HepG2 (cell line): ENCODE results near the gene TBL2. TPM values are rescaled to one million over a fixed set of nuclear protein-coding genes. Genes with fewer than 3 reads are reported as not detected.

Experiments used
- CAMTA2 ChIP-seq: sonication (generic); formaldehyde crosslinking; IDR thresholded peaks from 2 replicates; pipeline ENCODE4 v1.4.0; 2020; ENCODE audit warnings: mild to moderate bottlenecking, missing genetic modification reagents, borderline replicate concordance
- CHCHD3 ChIP-seq: sonication (generic); formaldehyde crosslinking; IDR thresholded peaks from 2 replicates; pipeline ENCODE4 v1.8.0; 2022; ENCODE audit warnings: mild to moderate bottlenecking, missing genetic modification reagents, moderate library complexity
- ELF1 ChIP-seq: sonication (generic); formaldehyde crosslinking; IDR thresholded peaks from 2 replicates; pipeline ENCODE4 v1.4.0; 2020; ENCODE audit warnings: missing genetic modification reagents
- FOXP4 ChIP-seq: sonication (generic); formaldehyde crosslinking; IDR thresholded peaks from 2 replicates; pipeline ENCODE4 v1.4.0; 2020; ENCODE audit warnings: missing genetic modification reagents
- MAF1 ChIP-seq: sonication (generic); formaldehyde crosslinking; IDR thresholded peaks from 2 replicates; pipeline ENCODE4 v1.5.0; 2020; ENCODE audit warnings: missing genetic modification reagents, borderline replicate concordance
- NPAS2 ChIP-seq: sonication (generic); formaldehyde crosslinking; IDR thresholded peaks from 2 replicates; pipeline ENCODE4 v1.8.0; 2022; ENCODE audit warnings: mild to moderate bottlenecking, missing genetic modification reagents, borderline replicate concordance
- PRDM10 ChIP-seq: sonication (generic); formaldehyde crosslinking; IDR thresholded peaks from 2 replicates; pipeline ENCODE4 v1.4.0; 2020; ENCODE audit warnings: low read depth, missing genetic modification reagents
- PRPF4 ChIP-seq: fragments of 200-400 bp; formaldehyde crosslinking; IDR thresholded peaks from 2 replicates; pipeline ENCODE4 v1.6.1; 2016; ENCODE audit warnings: low read length, low read depth; ENCODE audit not compliant: poor library complexity, severe bottlenecking
- RXRB ChIP-seq: IDR thresholded peaks from 2 replicates; pipeline ENCODE4 v1.6.1; 2016; ENCODE audit warnings: borderline replicate concordance, missing genetic modification reagents, missing compliant biosample characterization
- ZC3H13 ChIP-seq: sonication (generic); formaldehyde crosslinking; IDR thresholded peaks from 2 replicates; pipeline ENCODE4 v1.8.1; 2023; ENCODE audit warnings: mild to moderate bottlenecking, missing genetic modification reagents, moderate library complexity
- ZFYVE20 ChIP-seq: sonication (generic); formaldehyde crosslinking; IDR thresholded peaks from 2 replicates; pipeline ENCODE4 v1.8.0; 2023; ENCODE audit warnings: low read depth, mild to moderate bottlenecking, moderate library complexity, missing genetic modification reagents, borderline replicate concordance
- ZKSCAN5 ChIP-seq: sonication (generic); formaldehyde crosslinking; IDR thresholded peaks from 2 replicates; pipeline ENCODE4 v1.5.1; 2020; ENCODE audit warnings: mild to moderate bottlenecking, missing genetic modification reagents
- ZNF136 ChIP-seq: sonication (generic); formaldehyde crosslinking; IDR thresholded peaks from 2 replicates; pipeline ENCODE4 v1.8.1; 2022; ENCODE audit warnings: low read depth, mild to moderate bottlenecking, moderate library complexity, missing genetic modification reagents
- ZNF138 ChIP-seq: sonication (generic); formaldehyde crosslinking; IDR thresholded peaks from 2 replicates; pipeline ENCODE4 v1.5.0; 2020; ENCODE audit warnings: mild to moderate bottlenecking, low read depth, missing genetic modification reagents
- ZNF484 ChIP-seq: sonication (generic); formaldehyde crosslinking; IDR thresholded peaks from 2 replicates; pipeline ENCODE4 v1.5.1; 2020; ENCODE audit warnings: mild to moderate bottlenecking, low read depth, missing genetic modification reagents, borderline replicate concordance
- ZNF7 ChIP-seq: IDR thresholded peaks from 2 replicates; pipeline ENCODE4 v1.6.1; 2016; ENCODE audit warnings: missing biosample characterization, missing genetic modification reagents
- polyA plus RNA-seq, 8 experiments: library from polyadenylated mRNA; depleted of rRNA in 3 of 8; stranded (reverse) in 7 of 8; unstranded in 1 of 8; fragments of >200 nt; fragmentation: Illumina TruSeq in 4 of 8; extraction: Trizol in 4 of 8; gene quantifications; 2 replicates each; pipeline versions ENCODE4 v1.2.1 to v1.2.3, GENCODE V29; 2011 to 2016; ENCODE audit warnings: low read depth in 4 of 8, missing spikeins in 1 of 8, mixed read lengths in 1 of 8; ENCODE audit not compliant: insufficient read depth in 1 of 8
- total RNA-seq, 5 experiments: library from RNA; depleted of rRNA; stranded (reverse); fragments of >200 nt; fragmentation: Illumina TruSeq; extraction: Trizol; gene quantifications; 2 replicates each; pipeline ENCODE4 v1.2.3, GENCODE V29; 2016; ENCODE audit warnings: low read depth in 1 of 5
- TF ChIP-seq, protein P1 (sequence below): sonication (generic); formaldehyde crosslinking; IDR thresholded peaks from 2 replicates; pipeline ENCODE4 v1.4.0; 2020; ENCODE audit warnings: missing genetic modification reagents
- TF ChIP-seq, protein P2 (sequence below): IDR thresholded peaks from 2 replicates; pipeline ENCODE4 v1.4.0; 2020; ENCODE audit warnings: mild to moderate bottlenecking, missing genetic modification reagents

TBL2 gene
- total and polyA plus RNA-seq, 2 of the 13 experiments (the other 11 are each of a cell fraction or from before 2014, with no cell fraction given), result 43.4 to 47.2 TPM

GRCh38 chr7:73612598-73613269 is 34.4 kb upstream of the TBL2 start (continued):
- TF ChIP-seq ZNF136 (CRISPR knock-in tag), result no peak
- no peak for TF ChIP-seq ZKSCAN5 (CRISPR knock-in tag)
- peak; percentile 53 for TF ChIP-seq ELF1 (CRISPR knock-in tag)
- TF ChIP-seq ZNF7, result no peak
- TF ChIP-seq NPAS2, result no peak
- no peak for TF ChIP-seq CHCHD3 (CRISPR knock-in tag)
- no peak for TF ChIP-seq CAMTA2 (CRISPR knock-in tag)
- TF ChIP-seq PRPF4, result no peak
- TF ChIP-seq, protein P1, sequence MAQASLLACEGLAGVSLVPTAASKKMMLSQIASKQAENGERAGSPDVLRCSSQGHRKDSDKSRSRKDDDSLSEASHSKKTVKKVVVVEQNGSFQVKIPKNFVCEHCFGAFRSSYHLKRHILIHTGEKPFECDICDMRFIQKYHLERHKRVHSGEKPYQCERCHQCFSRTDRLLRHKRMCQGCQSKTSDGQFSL, result no peak
- peak; percentile 92 for TF ChIP-seq PRDM10
- TF ChIP-seq FOXP4 (CRISPR knock-in tag), result peak; percentile 99
- no peak for TF ChIP-seq ZNF484
- TF ChIP-seq ZNF138, result 0 out of 2 replicates have a peak, but pooled peaks have one; percentile 59
- peak; percentile 79; the same call in 1 of the 2 replicates for TF ChIP-seq ZC3H13 (CRISPR knock-in tag)
- TF ChIP-seq, protein P2, sequence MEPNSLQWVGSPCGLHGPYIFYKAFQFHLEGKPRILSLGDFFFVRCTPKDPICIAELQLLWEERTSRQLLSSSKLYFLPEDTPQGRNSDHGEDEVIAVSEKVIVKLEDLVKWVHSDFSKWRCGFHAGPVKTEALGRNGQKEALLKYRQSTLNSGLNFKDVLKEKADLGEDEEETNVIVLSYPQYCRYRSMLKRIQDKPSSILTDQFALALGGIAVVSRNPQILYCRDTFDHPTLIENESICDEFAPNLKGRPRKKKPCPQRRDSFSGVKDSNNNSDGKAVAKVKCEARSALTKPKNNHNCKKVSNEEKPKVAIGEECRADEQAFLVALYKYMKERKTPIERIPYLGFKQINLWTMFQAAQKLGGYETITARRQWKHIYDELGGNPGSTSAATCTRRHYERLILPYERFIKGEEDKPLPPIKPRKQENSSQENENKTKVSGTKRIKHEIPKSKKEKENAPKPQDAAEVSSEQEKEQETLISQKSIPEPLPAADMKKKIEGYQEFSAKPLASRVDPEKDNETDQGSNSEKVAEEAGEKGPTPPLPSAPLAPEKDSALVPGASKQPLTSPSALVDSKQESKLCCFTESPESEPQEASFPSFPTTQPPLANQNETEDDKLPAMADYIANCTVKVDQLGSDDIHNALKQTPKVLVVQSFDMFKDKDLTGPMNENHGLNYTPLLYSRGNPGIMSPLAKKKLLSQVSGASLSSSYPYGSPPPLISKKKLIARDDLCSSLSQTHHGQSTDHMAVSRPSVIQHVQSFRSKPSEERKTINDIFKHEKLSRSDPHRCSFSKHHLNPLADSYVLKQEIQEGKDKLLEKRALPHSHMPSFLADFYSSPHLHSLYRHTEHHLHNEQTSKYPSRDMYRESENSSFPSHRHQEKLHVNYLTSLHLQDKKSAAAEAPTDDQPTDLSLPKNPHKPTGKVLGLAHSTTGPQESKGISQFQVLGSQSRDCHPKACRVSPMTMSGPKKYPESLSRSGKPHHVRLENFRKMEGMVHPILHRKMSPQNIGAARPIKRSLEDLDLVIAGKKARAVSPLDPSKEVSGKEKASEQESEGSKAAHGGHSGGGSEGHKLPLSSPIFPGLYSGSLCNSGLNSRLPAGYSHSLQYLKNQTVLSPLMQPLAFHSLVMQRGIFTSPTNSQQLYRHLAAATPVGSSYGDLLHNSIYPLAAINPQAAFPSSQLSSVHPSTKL (CRISPR knock-in tag), result peak; percentile 94
- no peak for TF ChIP-seq MAF1
- TF ChIP-seq ZFYVE20 (CRISPR knock-in tag), result no peak
- peak; percentile 95 for TF ChIP-seq RXRB (CRISPR knock-in tag)
